Neural cell (in vitro differentiated cells): ENCODE data around the gene PPFIBP2. TPM values are rescaled to one million over a fixed set of nuclear protein-coding genes. Genes with fewer than 3 reads are reported as not detected.

Source experiments
- H2AFZ ChIP-seq: fragments of 200-600, 300-800 bp; sonication (generic), shearing (Covaris generic); 2 replicates; pipeline ENCODE4 v1.6.0; 2014; ENCODE audit warnings: low read depth, mild to moderate bottlenecking, antibody characterized with exemption, low read length, moderate library complexity
- H3F3A ChIP-seq: fragments of 200-600 bp; shearing (Covaris generic); 2 replicates; pipeline ENCODE4 v1.6.1; 2016; ENCODE audit warnings: mild to moderate bottlenecking, moderate library complexity, mixed read lengths, antibody characterized with exemption, low read length; ENCODE audit not compliant: insufficient read depth, poor library complexity, severe bottlenecking
- H3K27ac ChIP-seq: fragments of 200-600, 300-800 bp; sonication (generic), shearing (Covaris generic); 2 replicates; pipeline ENCODE4 v1.5.1; 2014; ENCODE audit warnings: mild to moderate bottlenecking, low read length, moderate library complexity
- H3K27me3 ChIP-seq: fragments of 300-800, 200-600 bp; sonication (generic), shearing (Covaris generic); 2 replicates; pipeline ENCODE4 v1.6.0; 2014; ENCODE audit warnings: mild to moderate bottlenecking, low read depth, low read length, moderate library complexity; ENCODE audit not compliant: insufficient read depth
- H3K36me3 ChIP-seq: fragments of 300-800, 200-600 bp; sonication (generic), shearing (Covaris generic); 2 replicates; pipeline ENCODE4 v1.5.1; 2014; ENCODE audit warnings: mild to moderate bottlenecking, antibody characterized with exemption, low read length, moderate library complexity; ENCODE audit not compliant: insufficient read depth
- H3K4me2 ChIP-seq: fragments of 300-800, 200-600 bp; sonication (generic), shearing (Covaris generic); 2 replicates; pipeline ENCODE4 v1.6.0; 2014; ENCODE audit warnings: mild to moderate bottlenecking, low read length
- H3K4me3 ChIP-seq: fragments of 300-800, 200-600 bp; sonication (generic), shearing (Covaris generic); 2 replicates; pipeline ENCODE4 v1.5.1; 2014; ENCODE audit warnings: mild to moderate bottlenecking, low read length, moderate library complexity
- H3K79me2 ChIP-seq: fragments of 200-600 bp; shearing (Covaris generic); replicated peaks from 2 replicates; pipeline ENCODE4 v1.6.0; 2014; ENCODE audit warnings: mild to moderate bottlenecking, low read length, moderate library complexity; ENCODE audit not compliant: insufficient read depth
- H3K9ac ChIP-seq: fragments of 300-800, 200-600 bp; sonication (generic), shearing (Covaris generic); 2 replicates; pipeline ENCODE4 v1.6.1; 2016; ENCODE audit warnings: mild to moderate bottlenecking, low read length, mixed read lengths
- H3K9me2 ChIP-seq: fragments of 200-600 bp; shearing (Covaris generic); 2 replicates; pipeline ENCODE4 v1.6.1; 2016; ENCODE audit warnings: mild to moderate bottlenecking, low read length, mixed read lengths; ENCODE audit not compliant: insufficient read depth
- H3K9me3 ChIP-seq: fragments of 200-600, 300-800 bp; sonication (generic), shearing (Covaris generic); 2 replicates; pipeline ENCODE4 v1.6.1; 2016; ENCODE audit warnings: mild to moderate bottlenecking, mixed run types, low read length, moderate library complexity, mixed read lengths
- H4K20me1 ChIP-seq: fragments of 200-600 bp; shearing (Covaris generic); 2 replicates; pipeline ENCODE4 v1.6.1; 2016; ENCODE audit warnings: mild to moderate bottlenecking, mixed run types; ENCODE audit not compliant: insufficient read depth
- EP300 ChIP-seq: fragments of 450-650 bp; conservative IDR thresholded peaks from 2 replicates; pipeline ENCODE4 v1.6.1; 2014; ENCODE audit warnings: antibody characterized with exemption, mild to moderate bottlenecking, moderate library complexity; ENCODE audit not compliant: poor library complexity, severe bottlenecking
- EZH2 ChIP-seq: fragments of 200-600, 300-800 bp; shearing (Covaris generic), sonication (generic); IDR thresholded peaks from 2 replicates; pipeline ENCODE4 v1.6.1; 2014; ENCODE audit warnings: antibody characterized with exemption, low read length, borderline replicate concordance, mild to moderate bottlenecking; ENCODE audit not compliant: insufficient read depth, poor library complexity, severe bottlenecking
- MXI1 ChIP-seq: fragments of 450-650 bp; conservative IDR thresholded peaks from 2 replicates; pipeline ENCODE4 v1.6.1; 2014; ENCODE audit warnings: antibody characterized with exemption, mild to moderate bottlenecking; ENCODE audit not compliant: poor library complexity, severe bottlenecking
- POLR2AphosphoS5 ChIP-seq: IDR thresholded peaks from 2 replicates; pipeline ENCODE4 v1.6.1; 2012
- RAD21 ChIP-seq: fragments of 450-650 bp; conservative IDR thresholded peaks from 2 replicates; pipeline ENCODE4 v1.6.1; 2014; ENCODE audit warnings: antibody characterized with exemption, mild to moderate bottlenecking, moderate library complexity
- REST ChIP-seq: IDR thresholded peaks from 2 replicates; pipeline ENCODE4 v1.6.1; 2012; ENCODE audit warnings: borderline replicate concordance
- SMC3 ChIP-seq: fragments of 450-650 bp; conservative IDR thresholded peaks from 2 replicates; pipeline ENCODE4 v1.6.1; 2014; ENCODE audit warnings: antibody characterized with exemption, mild to moderate bottlenecking, moderate library complexity; ENCODE audit not compliant: poor library complexity
- TAF1 ChIP-seq: IDR thresholded peaks from 2 replicates; pipeline ENCODE4 v1.6.1; 2012; ENCODE audit warnings: low read depth
- polyA plus RNA-seq: library from polyadenylated mRNA; depleted of rRNA; stranded (reverse); fragments of >200 nt; gene quantifications from 2 replicates; pipeline ENCODE4 v1.2.3, GENCODE V29; 2014
- TF ChIP-seq, protein P1 (sequence below): fragments of 450-650 bp; IDR thresholded peaks from 2 replicates; pipeline ENCODE4 v1.5.1; 2014; ENCODE audit warnings: antibody characterized with exemption, mild to moderate bottlenecking, moderate library complexity; ENCODE audit not compliant: poor library complexity, severe bottlenecking

Gene PPFIBP2
- polyA plus RNA-seq, 1 donor from 2014 or later, result not detected

- no peak for TF ChIP-seq POLR2AphosphoS5
- TF ChIP-seq EP300, result no peak
- TF ChIP-seq, protein P1, sequence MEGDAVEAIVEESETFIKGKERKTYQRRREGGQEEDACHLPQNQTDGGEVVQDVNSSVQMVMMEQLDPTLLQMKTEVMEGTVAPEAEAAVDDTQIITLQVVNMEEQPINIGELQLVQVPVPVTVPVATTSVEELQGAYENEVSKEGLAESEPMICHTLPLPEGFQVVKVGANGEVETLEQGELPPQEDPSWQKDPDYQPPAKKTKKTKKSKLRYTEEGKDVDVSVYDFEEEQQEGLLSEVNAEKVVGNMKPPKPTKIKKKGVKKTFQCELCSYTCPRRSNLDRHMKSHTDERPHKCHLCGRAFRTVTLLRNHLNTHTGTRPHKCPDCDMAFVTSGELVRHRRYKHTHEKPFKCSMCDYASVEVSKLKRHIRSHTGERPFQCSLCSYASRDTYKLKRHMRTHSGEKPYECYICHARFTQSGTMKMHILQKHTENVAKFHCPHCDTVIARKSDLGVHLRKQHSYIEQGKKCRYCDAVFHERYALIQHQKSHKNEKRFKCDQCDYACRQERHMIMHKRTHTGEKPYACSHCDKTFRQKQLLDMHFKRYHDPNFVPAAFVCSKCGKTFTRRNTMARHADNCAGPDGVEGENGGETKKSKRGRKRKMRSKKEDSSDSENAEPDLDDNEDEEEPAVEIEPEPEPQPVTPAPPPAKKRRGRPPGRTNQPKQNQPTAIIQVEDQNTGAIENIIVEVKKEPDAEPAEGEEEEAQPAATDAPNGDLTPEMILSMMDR, result no peak
- TF ChIP-seq EZH2, result no peak
- TF ChIP-seq SMC3, result no peak
- no peak for TF ChIP-seq TAF1
- TF ChIP-seq MXI1, result no peak
- no peak for TF ChIP-seq REST
- Histone ChIP-seq H3K9me3 (no peaks in the 10 kb centered on the region), H3K79me2 (no peaks in the 10 kb centered on the region), H3K27me3 (peaks cover 37% of the 10 kb centered on the region), H3K9me2 (no peaks in the 10 kb centered on the region), H3K9ac (no peak overlapping the region), H3F3A (no peaks in the 10 kb centered on the region), H3K4me2 (no peak overlapping the region), H3K36me3 (no peaks in the 10 kb centered on the region), H3K27ac (no peak overlapping the region), H3K4me3 (no peak overlapping the region), H2AFZ (no peak overlapping the region), H4K20me1 (no peaks in the 10 kb centered on the region)
Observed at GRCh38 chr11:7675631-7676030, 161.8 kb downstream of the PPFIBP2 start.

DNA sequence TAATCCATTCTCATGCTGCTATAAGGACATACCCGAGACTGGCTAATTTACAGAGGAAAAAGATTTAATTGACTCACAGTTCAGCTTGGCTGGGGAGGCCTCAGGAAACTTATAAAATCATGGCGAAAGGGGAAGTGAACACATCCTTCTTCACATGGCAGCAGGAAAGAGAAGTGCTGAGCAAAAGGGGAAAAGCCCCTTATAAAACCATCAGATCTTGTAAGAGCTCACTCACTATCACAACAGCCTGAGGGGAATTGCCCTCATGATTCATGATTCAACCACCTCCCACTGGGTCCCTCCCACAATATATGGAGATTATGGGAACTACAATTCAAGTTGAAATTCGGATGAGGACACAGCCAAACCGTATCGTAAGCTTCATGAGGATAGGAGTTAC is 163.3 kb downstream of the PPFIBP2 start:
- Histone ChIP-seq H3F3A (no peaks in the 10 kb centered on the region), H3K79me2 (no peaks in the 10 kb centered on the region), H3K4me2 (no peak overlapping the region), H4K20me1 (no peaks in the 10 kb centered on the region), H2AFZ (no peak overlapping the region), H3K9me2 (no peaks in the 10 kb centered on the region), H3K27me3 (peaks cover 32% of the 10 kb centered on the region), H3K27ac (no peak overlapping the region), H3K9ac (no peak overlapping the region), H3K9me3 (no peaks in the 10 kb centered on the region), H3K4me3 (no peak overlapping the region), H3K36me3 (no peaks in the 10 kb centered on the region)
- no peak for TF ChIP-seq TAF1
- TF ChIP-seq EZH2, result no peak
- TF ChIP-seq RAD21, result no peak
- no peak for TF ChIP-seq POLR2AphosphoS5
- no peak for TF ChIP-seq REST
- no peak for TF ChIP-seq MXI1
- TF ChIP-seq SMC3, result no peak
- TF ChIP-seq, protein P1, result no peak
- TF ChIP-seq EP300, result no peak
